ENCODE measurements around the gene OSBPL5. TPM values are rescaled to one million over a fixed set of nuclear protein-coding genes. Genes with fewer than 3 reads are reported as not detected.

The OSBPL5 gene
- total RNA-seq, 1 experiment from 2014 or later: 28.4 TPM

GRCh38 chr11:3200388-3201111 is 35.4 kb upstream of the OSBPL5 start:
- TF ChIP-seq CTCF (conservative IDR thresholded peaks at IDR 0.05; ENCODE audit: low read depth, low read length) (no peak), EZH2 (IDR thresholded peaks at IDR 0.05; ENCODE audit: borderline replicate concordance, low read depth, low read length, poor library complexity, severe bottlenecking) (no peak)
- ChIA-PET POLR2A (ENCODE audit: low non-redundant PET) (no interaction called here), CTCF (no interaction called here)
- DNase-seq (ENCODE audit: low spot score): no peak
- BruUV-seq (replicated peaks): no TSS peak
- intact Hi-C loops (cut with micrococcal nuclease; ENCODE audit: unreplicated experiment): no loop called here
- Histone ChIP-seq H3K9me3 (ENCODE audit: low read depth, low read length, poor library complexity, severe bottlenecking) (no peaks in the 10 kb centered on the region), H3K27me3 (replicated peaks; ENCODE audit: insufficient read depth, low read depth, low read length, poor library complexity) (peaks cover 19% of the 10 kb centered on the region), H3K27ac (ENCODE audit: low read depth, low read length, poor library complexity, severe bottlenecking) (no peak overlapping the region), H3K4me1 (ENCODE audit: insufficient read depth, low read length, poor library complexity, severe bottlenecking) (no peaks in the 10 kb centered on the region), H3K36me3 (ENCODE audit: insufficient read depth, low read length, poor library complexity, severe bottlenecking) (no peaks in the 10 kb centered on the region), H3K4me3 (ENCODE audit: low read depth, low read length, poor library complexity, severe bottlenecking) (no peak overlapping the region)

GRCh38 chr11:3199537-3200295 is 34.6 kb upstream of the OSBPL5 start:
- CTCF ChIA-PET: no interaction called here

GRCh38 chr11:3198815-3199214 is 33.7 kb upstream of the OSBPL5 start:
- ChIA-PET CTCF (no interaction called here), POLR2A (ENCODE audit: low non-redundant PET) (no interaction called here)
- BruUV-seq (replicated peaks): no TSS peak
- H3K27ac ChIP-seq (ENCODE audit: low read depth, low read length, poor library complexity, severe bottlenecking): no peak overlapping the region
- no peaks in the 10 kb centered on the region for H3K36me3 ChIP-seq (ENCODE audit: insufficient read depth, low read length, poor library complexity, severe bottlenecking)
- no peak overlapping the region for H3K4me3 ChIP-seq (ENCODE audit: low read depth, low read length, poor library complexity, severe bottlenecking)
- DNase-seq (ENCODE audit: low spot score): no peak
- intact Hi-C loops (cut with micrococcal nuclease; ENCODE audit: unreplicated experiment): no loop called here
- TF ChIP-seq CTCF (conservative IDR thresholded peaks at IDR 0.05; ENCODE audit: low read depth, low read length) (no peak), EZH2 (IDR thresholded peaks at IDR 0.05; ENCODE audit: borderline replicate concordance, low read depth, low read length, poor library complexity, severe bottlenecking) (no peak)
- no peaks in the 10 kb centered on the region for H3K4me1 ChIP-seq (ENCODE audit: insufficient read depth, low read length, poor library complexity, severe bottlenecking)
- peaks cover 19% of the 10 kb centered on the region for H3K27me3 ChIP-seq (replicated peaks; ENCODE audit: insufficient read depth, low read depth, low read length, poor library complexity)
- H3K9me3 ChIP-seq (ENCODE audit: low read depth, low read length, poor library complexity, severe bottlenecking): no peaks in the 10 kb centered on the region

More at GRCh38 chr11:3199537-3200295, 34.6 kb upstream of the OSBPL5 start:
- Histone ChIP-seq H3K4me1 (ENCODE audit: insufficient read depth, low read length, poor library complexity, severe bottlenecking) (no peaks in the 10 kb centered on the region), H3K4me3 (ENCODE audit: low read depth, low read length, poor library complexity, severe bottlenecking) (no peak overlapping the region), H3K36me3 (ENCODE audit: insufficient read depth, low read length, poor library complexity, severe bottlenecking) (no peaks in the 10 kb centered on the region), H3K9me3 (ENCODE audit: low read depth, low read length, poor library complexity, severe bottlenecking) (no peaks in the 10 kb centered on the region), H3K27me3 (replicated peaks; ENCODE audit: insufficient read depth, low read depth, low read length, poor library complexity) (peaks cover 19% of the 10 kb centered on the region), H3K27ac (ENCODE audit: low read depth, low read length, poor library complexity, severe bottlenecking) (no peak overlapping the region)
- DNase-seq (ENCODE audit: low spot score): no peak
- POLR2A ChIA-PET (ENCODE audit: low non-redundant PET): no interaction called here
- TF ChIP-seq EZH2 (IDR thresholded peaks at IDR 0.05; ENCODE audit: borderline replicate concordance, low read depth, low read length, poor library complexity, severe bottlenecking): no peak
- TF ChIP-seq CTCF (conservative IDR thresholded peaks at IDR 0.05; ENCODE audit: low read depth, low read length): no peak
- no TSS peak for BruUV-seq (replicated peaks)
- intact Hi-C loops (cut with micrococcal nuclease; ENCODE audit: unreplicated experiment): no loop called here
